PC-9 (cell line): ENCODE results near the gene C1QTNF7. TPM values are rescaled to one million over a fixed set of nuclear protein-coding genes. Genes with fewer than 3 reads are reported as not detected.

Source experiments
- BruUV-seq: library from RNA; stranded (reverse); fragments of 400-500 nt; replicated peaks from 2 replicates; lab custom pipeline; 2021; lab: Mats Ljungman, UMichigan
- CTCF ChIA-PET: fragments of 300-600 bp; sonication (Branson Sonifier 250); formaldehyde crosslinking; loops from one replicate; lab custom pipeline; 2022; ENCODE audit warnings: antibody characterized with exemption; lab: Charles Lee
- POLR2A ChIA-PET: fragments of 300-600 bp; sonication (Branson Sonifier 250); formaldehyde crosslinking; loops from one replicate; lab custom pipeline; 2022; ENCODE audit warnings: antibody characterized with exemption; ENCODE audit not compliant: unreplicated experiment; lab: Charles Lee
- DNase-seq, 2 experiments: peaks; one replicate each; pipeline versions ENCODE4 v3.0.0 to v3.0.0-alpha.2; 2015 to 2022; ENCODE audit warnings: mixed read lengths in 1 of 2
- H2AFZ ChIP-seq: fragments of 200-600 bp; sonication (generic); 2 replicates; pipeline ENCODE4 v1.8.1; 2017; ENCODE audit warnings: antibody characterized with exemption
- H3F3A ChIP-seq: fragments of 200-600 bp; sonication (generic); 2 replicates; pipeline ENCODE4 v1.8.1; 2017; ENCODE audit warnings: antibody characterized with exemption, mild to moderate bottlenecking, low read depth; ENCODE audit not compliant: insufficient read depth
- H3K27ac ChIP-seq: fragments of 200-600 bp; sonication (generic); 2 replicates; pipeline ENCODE4 v1.6.1; 2016; ENCODE audit warnings: mixed run types
- H3K27me3 ChIP-seq: fragments of 200-600 bp; sonication (generic); 2 replicates; pipeline ENCODE4 v1.6.1; 2016; ENCODE audit warnings: low read depth, mixed run types; ENCODE audit not compliant: insufficient read depth
- H3K36me3 ChIP-seq: fragments of 200-600 bp; sonication (generic); 2 replicates; pipeline ENCODE4 v1.6.1; 2016; ENCODE audit warnings: low read depth, mixed run types
- H3K4me1 ChIP-seq: fragments of 200-600 bp; sonication (generic); replicated peaks from 2 replicates; pipeline ENCODE4 v1.6.1; 2016; ENCODE audit warnings: mixed run types; ENCODE audit not compliant: insufficient read depth
- H3K4me2 ChIP-seq: fragments of 200-600 bp; sonication (generic); 2 replicates; pipeline ENCODE4 v1.6.1; 2017; ENCODE audit warnings: mixed run types
- H3K4me3 ChIP-seq: fragments of 200-600 bp; sonication (generic); 2 replicates; pipeline ENCODE4 v1.6.1; 2016; ENCODE audit warnings: mixed run types
- H3K79me2 ChIP-seq: fragments of 200-600 bp; sonication (generic); 2 replicates; pipeline ENCODE4 v1.6.1; 2017; ENCODE audit warnings: low read depth, mixed run types
- H3K9me2 ChIP-seq: fragments of 200-600 bp; sonication (generic); 2 replicates; pipeline ENCODE4 v1.8.1; 2017; ENCODE audit warnings: mild to moderate bottlenecking; ENCODE audit not compliant: insufficient read depth
- H3K9me3 ChIP-seq: fragments of 200-600 bp; sonication (generic); 2 replicates; pipeline ENCODE4 v1.8.1; 2016; ENCODE audit warnings: low read depth; ENCODE audit not compliant: insufficient read depth
- H4K20me1 ChIP-seq: fragments of 200-600 bp; sonication (generic); 2 replicates; pipeline ENCODE4 v1.8.1; 2017; ENCODE audit not compliant: insufficient read depth
- CTCF ChIP-seq: fragments of 200-600 bp; sonication (generic); conservative IDR thresholded peaks from 2 replicates; pipeline ENCODE4 v1.6.1; 2017; ENCODE audit warnings: mixed run types, antibody characterized with exemption, mild to moderate bottlenecking, moderate library complexity
- EZH2 ChIP-seq: fragments of 200-600 bp; sonication (generic); IDR thresholded peaks from 2 replicates; pipeline ENCODE4 v1.8.0; 2017; ENCODE audit warnings: antibody characterized with exemption, low read depth
- intact Hi-C: fragments of 100-400 bp; cut with micrococcal nuclease; formaldehyde crosslinking; loops from one replicate; pipeline ENCODE4 v1.10.0; 2022; ENCODE audit not compliant: unreplicated experiment
- total RNA-seq: library from RNA; stranded (reverse); gene quantifications from 2 replicates; pipeline ENCODE4 v1.2.3, GENCODE V29; 2021

Gene C1QTNF7
- total RNA-seq, 1 experiment from 2014 or later, result not detected

DNA sequence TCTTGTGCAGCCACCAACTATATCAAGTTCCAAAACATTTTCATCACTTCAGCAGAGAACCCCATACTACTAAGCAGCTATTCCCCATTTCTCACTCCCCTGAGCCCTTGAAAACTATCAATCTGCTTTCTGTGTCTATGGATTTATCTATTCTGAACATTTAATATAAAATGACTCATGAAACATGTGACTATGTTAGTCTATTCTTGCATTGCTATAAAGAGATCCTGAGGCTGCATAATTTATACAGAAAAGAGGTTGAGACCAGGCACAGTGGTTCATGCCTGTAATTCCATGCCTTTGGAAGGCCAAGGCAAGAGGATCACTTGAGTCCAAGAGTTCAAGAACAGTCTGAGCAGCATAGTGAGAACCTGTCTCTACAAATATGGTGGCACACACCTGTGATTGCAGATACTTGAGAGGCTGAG lies 10.6 kb upstream of the C1QTNF7 start:
- DNase-seq, result no peak
- BruUV-seq, result no TSS peak
- no peak for TF ChIP-seq EZH2
- no peak for TF ChIP-seq CTCF
- Histone ChIP-seq H3K4me2 (no peak overlapping the region), H3K4me3 (no peak overlapping the region), H3F3A (no peaks in the 10 kb centered on the region), H3K79me2 (no peaks in the 10 kb centered on the region), H3K27me3 (no peaks in the 10 kb centered on the region), H3K27ac (no peak overlapping the region), H4K20me1 (no peaks in the 10 kb centered on the region), H2AFZ (no peak overlapping the region), H3K36me3 (no peaks in the 10 kb centered on the region), H3K9me2 (no peaks in the 10 kb centered on the region), H3K4me1 (no peaks in the 10 kb centered on the region), H3K9me3 (no peaks in the 10 kb centered on the region)
- ChIA-PET CTCF (no interaction called here), POLR2A (no interaction called here)
- intact Hi-C loops, result no loop called here

GRCh38 chr4:15418956-15419355 lies 8.9 kb upstream of the C1QTNF7 start:
- intact Hi-C loops, result no loop called here
- POLR2A ChIA-PET, result no interaction called here
- Histone ChIP-seq H3K9me2 (no peaks in the 10 kb centered on the region), H2AFZ (no peak overlapping the region), H3K9me3 (no peaks in the 10 kb centered on the region), H3K27me3 (no peaks in the 10 kb centered on the region), H3F3A (no peaks in the 10 kb centered on the region), H3K4me2 (no peak overlapping the region), H3K79me2 (no peaks in the 10 kb centered on the region), H3K4me3 (no peak overlapping the region), H3K27ac (no peak overlapping the region), H3K4me1 (no peaks in the 10 kb centered on the region), H3K36me3 (no peaks in the 10 kb centered on the region), H4K20me1 (no peaks in the 10 kb centered on the region)
- CTCF ChIA-PET, result no interaction called here
- no peak for DNase-seq
- TF ChIP-seq CTCF (no peak), EZH2 (no peak)
- no TSS peak for BruUV-seq

DNA sequence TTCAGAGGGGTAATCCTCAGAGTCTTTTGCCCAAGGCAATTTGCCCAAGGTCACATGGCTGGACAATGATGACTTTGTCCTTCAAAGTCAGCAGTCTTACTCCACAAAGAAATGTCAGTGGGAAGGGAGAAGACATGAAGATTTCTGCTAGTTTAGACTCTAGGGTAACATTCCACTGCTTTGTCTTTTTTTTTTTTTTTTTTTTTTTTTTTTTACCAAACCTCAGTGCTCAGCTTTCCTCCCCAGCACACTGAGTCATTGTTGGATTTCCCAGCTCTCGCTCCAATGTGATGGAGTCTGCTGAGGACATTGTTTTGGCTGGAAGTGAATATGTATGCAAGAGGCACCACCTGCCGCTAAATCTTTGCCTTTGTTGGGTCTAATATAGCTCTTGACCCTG lies 7.2 kb upstream of the C1QTNF7 start:
- Histone ChIP-seq H3K9me2 (no peaks in the 10 kb centered on the region), H3K27me3 (no peaks in the 10 kb centered on the region), H3K9me3 (no peaks in the 10 kb centered on the region), H3K4me2 (no peak overlapping the region), H3K36me3 (no peaks in the 10 kb centered on the region), H3K79me2 (no peaks in the 10 kb centered on the region), H4K20me1 (no peaks in the 10 kb centered on the region), H3K27ac (no peak overlapping the region), H3F3A (no peaks in the 10 kb centered on the region), H3K4me3 (no peak overlapping the region), H3K4me1 (no peaks in the 10 kb centered on the region), H2AFZ (no peak overlapping the region)
- TF ChIP-seq EZH2 (no peak), CTCF (no peak)
- intact Hi-C loops, result no loop called here
- BruUV-seq, result no TSS peak
- no peak for DNase-seq
- POLR2A ChIA-PET, result no interaction called here
- CTCF ChIA-PET, result no interaction called here
